Measurements from ENCODE around the gene OSMR. TPM values are rescaled to one million over a fixed set of nuclear protein-coding genes. Genes with fewer than 3 reads are reported as not detected.

The OSMR gene
- total RNA-seq, 4 donors from 2014 or later: 32.5 to 52.6 (median 42.6) TPM

- Histone ChIP-seq H3K36me3 (no peaks in the 10 kb centered on the region), H3K4me1 (peaks cover 0 to 18% (median 0%) of the 10 kb centered on the region in 3 donors), H3K27ac (peak overlapping the region in 1 of 4 donors; percentile 27), H3K4me3 (no peak overlapping the region), H3K27me3 (no peaks in the 10 kb centered on the region), H3K9me3 (no peaks in the 10 kb centered on the region)
- no peak for TF ChIP-seq EP300 (IDR thresholded peaks at IDR 0.05)
- TF ChIP-seq POLR2A (IDR thresholded peaks at IDR 0.05): no peak
- TF ChIP-seq POLR2AphosphoS5 (IDR thresholded peaks at IDR 0.05): peak; percentile 20
- TF ChIP-seq CTCF (IDR thresholded peaks at IDR 0.05): no peak
- WGBS, 2 donors (ENCODE audit: low coverage in 1 of 2): 34 to 58% methylated on average over 8 of the region's 8 CpGs
- ATAC-seq: peak; percentile 22
These were observed 38.0 kb upstream of the OSMR start for GRCh38 chr5:38807570-38808483.

- ATAC-seq: no peak
These were observed 37.0 kb upstream of the OSMR start for GRCh38 chr5:38808666-38809343.

GRCh38 chr5:38809388-38810359 lies 36.1 kb upstream of the OSMR start:
- 10 to 14% methylated on average over 11 of the region's 14 CpGs for WGBS, 2 donors (ENCODE audit: low coverage in 1 of 2)
- Histone ChIP-seq H3K27ac (peak overlapping the region in 3 of 4 donors; percentile 3 to 42 (median 40)), H3K4me3 (no peak overlapping the region), H3K9me3 (no peaks in the 10 kb centered on the region), H3K27me3 (no peaks in the 10 kb centered on the region), H3K4me1 (peaks cover 0 to 18% (median 0%) of the 10 kb centered on the region in 3 donors), H3K36me3 (no peaks in the 10 kb centered on the region)
- TF ChIP-seq EP300 (IDR thresholded peaks at IDR 0.05): no peak
- peak; percentile 76 to 91 (median 88) for TF ChIP-seq CTCF (IDR thresholded peaks at IDR 0.05)
- no peak for TF ChIP-seq POLR2AphosphoS5 (IDR thresholded peaks at IDR 0.05)
- ATAC-seq: peak; percentile 77

More at GRCh38 chr5:38808666-38809343, 37.0 kb upstream of the OSMR start:
- no peak overlapping the region for H3K4me3 ChIP-seq
- no peak for TF ChIP-seq POLR2AphosphoS5 (IDR thresholded peaks at IDR 0.05)
- no peak for TF ChIP-seq POLR2A (IDR thresholded peaks at IDR 0.05)
- no peak for TF ChIP-seq CTCF (IDR thresholded peaks at IDR 0.05)
- no peak for TF ChIP-seq EP300 (IDR thresholded peaks at IDR 0.05)
- H3K27me3 ChIP-seq: no peaks in the 10 kb centered on the region
- no peaks in the 10 kb centered on the region for H3K9me3 ChIP-seq
- no peaks in the 10 kb centered on the region for H3K36me3 ChIP-seq
- WGBS, 2 donors (ENCODE audit: low coverage in 1 of 2): 73 to 79% methylated on average over 2 to 13 of the region's 23 CpGs
- H3K4me1 ChIP-seq: peaks cover 0 to 18% (median 0%) of the 10 kb centered on the region in 3 donors
- peak overlapping the region in 1 of 4 donors; percentile 42 for H3K27ac ChIP-seq

- TF ChIP-seq POLR2AphosphoS5 (IDR thresholded peaks at IDR 0.05): no peak
- no peak for TF ChIP-seq EP300 (IDR thresholded peaks at IDR 0.05)
- no peak for TF ChIP-seq CTCF (IDR thresholded peaks at IDR 0.05)
- TF ChIP-seq POLR2A (IDR thresholded peaks at IDR 0.05): no peak
- no peak for ATAC-seq
- 100% methylated on average over 2 of the region's 2 CpGs for WGBS, 2 donors (ENCODE audit: low coverage in 1 of 2)
- H3K4me1 ChIP-seq: peaks cover 0 to 5% (median 0%) of the 10 kb centered on the region in 3 donors
- H3K27ac ChIP-seq: no peak overlapping the region
- H3K9me3 ChIP-seq: no peaks in the 10 kb centered on the region
- no peaks in the 10 kb centered on the region for H3K27me3 ChIP-seq
- no peak overlapping the region for H3K4me3 ChIP-seq
- H3K36me3 ChIP-seq: no peaks in the 10 kb centered on the region
These were observed 30.9 kb upstream of the OSMR start for GRCh38 chr5:38814879-38815278.

All from gastroesophageal sphincter (tissue), 4 donors.